Ramos (cell line): ENCODE results near the gene GMDS.
"Not testable (repeated sequence)": the region's sequence is repeated elsewhere in the genome, so short reads cannot be mapped to it uniquely, and the experiment has no call there.

Source experiments
- in situ Hi-C: fragments of 300-500 bp; cut with MboI; formaldehyde crosslinking; loops from one replicate; pipeline ENCODE4 v1.14.3; 2022; ENCODE audit warnings: low sequenced_read_pairs; ENCODE audit not compliant: unreplicated experiment

The GMDS gene

DNA sequence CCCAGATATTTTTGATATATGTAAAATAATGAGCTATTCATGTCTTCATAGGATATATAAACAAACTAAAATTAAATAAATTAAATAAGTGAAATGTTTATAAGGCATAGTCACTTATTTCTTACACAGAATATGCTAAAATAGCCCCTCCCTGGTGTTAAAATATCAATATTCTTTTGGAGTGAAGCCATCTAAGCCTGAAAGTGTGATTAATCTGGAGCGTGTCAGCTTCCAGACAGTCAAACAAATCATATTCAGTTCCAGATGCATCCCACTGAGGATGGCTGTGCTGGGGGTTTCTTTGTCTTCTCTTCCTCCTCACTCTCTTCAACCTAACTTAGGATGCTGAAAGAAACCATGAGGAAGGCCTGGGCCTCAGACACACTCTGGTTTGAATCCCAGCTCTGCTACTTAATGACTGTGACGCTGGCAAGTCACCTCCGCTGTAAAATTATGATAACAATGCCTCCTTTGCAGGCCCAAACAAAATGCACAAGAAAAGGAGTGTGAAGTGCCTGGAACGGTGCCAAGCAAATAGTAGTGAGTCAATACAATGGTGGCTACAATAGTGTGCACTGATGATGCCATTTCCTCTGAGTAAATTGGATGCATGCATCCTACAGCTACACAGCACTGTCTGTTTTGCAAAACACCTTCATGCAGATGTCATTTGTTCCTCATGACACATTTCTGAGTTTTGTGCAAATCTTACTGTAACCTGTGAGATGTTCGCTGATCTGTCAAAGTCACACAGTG is 474.3 kb downstream of the GMDS start:
- in situ Hi-C loops = no loop called here

DNA sequence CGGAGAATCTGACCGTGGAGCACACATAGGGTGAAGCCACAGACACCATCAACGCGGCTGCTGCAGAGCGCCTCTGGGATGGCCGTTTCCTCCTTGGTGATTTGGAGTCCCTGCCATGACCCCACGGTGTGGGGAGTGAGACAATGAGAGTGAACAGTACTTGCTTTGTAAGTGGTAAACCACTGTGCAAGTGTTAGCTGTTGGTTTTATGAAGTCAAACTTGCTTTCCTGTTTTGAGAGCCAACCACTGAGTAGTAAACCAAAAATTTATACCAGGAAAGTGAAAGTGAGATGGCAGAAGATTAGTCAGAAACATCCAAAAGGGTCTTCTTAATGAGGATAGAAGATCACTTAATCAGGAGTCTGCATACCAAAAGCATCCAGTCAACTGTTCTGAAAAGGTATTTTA is 475.0 kb downstream of the GMDS start:
- in situ Hi-C loops = no loop called here

DNA sequence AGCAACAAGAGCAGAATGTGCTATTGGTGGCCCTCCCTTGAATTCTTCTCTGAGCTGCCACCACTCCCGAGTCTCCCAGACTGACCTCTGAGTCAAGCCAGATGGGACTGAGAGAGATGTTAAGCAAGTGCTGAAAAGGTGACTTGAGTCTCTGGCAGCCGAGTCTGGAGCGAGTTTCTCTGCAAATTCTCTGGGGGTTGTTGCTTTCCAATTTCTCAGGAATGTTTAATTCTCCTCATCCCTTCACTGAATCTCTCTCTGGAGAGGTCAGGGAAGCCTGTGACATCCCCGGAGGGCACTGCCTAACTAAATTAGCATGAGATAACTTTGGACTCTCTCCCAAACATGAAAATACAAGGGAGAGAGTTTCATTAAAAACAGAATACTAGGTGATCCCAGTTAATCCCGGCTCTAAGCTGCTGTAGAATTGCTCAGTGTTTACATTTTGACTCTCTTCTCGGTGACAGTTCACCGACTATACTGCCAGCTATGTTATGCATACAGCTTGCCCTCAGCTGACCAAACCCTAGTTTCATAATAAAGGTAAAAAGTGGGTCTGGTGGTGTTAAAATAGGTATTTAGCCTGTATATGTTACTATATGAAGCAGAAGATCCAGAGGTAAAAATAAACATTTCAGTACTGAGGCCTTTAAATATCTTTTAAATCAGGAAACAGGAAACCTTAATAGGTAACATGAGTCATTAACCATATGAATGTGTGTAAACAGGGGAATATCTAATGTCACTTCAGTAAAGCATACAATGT is 477.7 kb downstream of the GMDS start:
- in situ Hi-C loops = no loop called here

DNA sequence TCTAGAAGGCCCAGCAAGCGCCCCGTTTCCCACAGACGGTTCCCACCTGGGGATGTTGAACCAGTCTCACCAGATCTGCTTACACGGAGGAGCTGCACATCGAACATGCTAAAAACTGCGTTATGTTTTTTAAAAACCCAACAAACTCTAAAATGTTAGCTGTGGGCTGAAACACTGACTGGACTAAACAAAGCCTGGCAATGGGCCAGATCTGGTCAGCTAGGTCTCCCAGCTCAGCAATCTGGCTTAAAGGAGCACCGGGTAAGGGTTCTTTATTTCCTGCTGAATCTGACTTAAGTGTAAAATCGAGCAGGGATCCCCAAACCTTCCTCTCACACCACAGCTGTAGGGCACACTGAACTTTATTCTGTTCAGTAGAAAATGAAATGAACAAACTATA is 478.8 kb downstream of the GMDS start:
- in situ Hi-C loops = no loop called here

DNA sequence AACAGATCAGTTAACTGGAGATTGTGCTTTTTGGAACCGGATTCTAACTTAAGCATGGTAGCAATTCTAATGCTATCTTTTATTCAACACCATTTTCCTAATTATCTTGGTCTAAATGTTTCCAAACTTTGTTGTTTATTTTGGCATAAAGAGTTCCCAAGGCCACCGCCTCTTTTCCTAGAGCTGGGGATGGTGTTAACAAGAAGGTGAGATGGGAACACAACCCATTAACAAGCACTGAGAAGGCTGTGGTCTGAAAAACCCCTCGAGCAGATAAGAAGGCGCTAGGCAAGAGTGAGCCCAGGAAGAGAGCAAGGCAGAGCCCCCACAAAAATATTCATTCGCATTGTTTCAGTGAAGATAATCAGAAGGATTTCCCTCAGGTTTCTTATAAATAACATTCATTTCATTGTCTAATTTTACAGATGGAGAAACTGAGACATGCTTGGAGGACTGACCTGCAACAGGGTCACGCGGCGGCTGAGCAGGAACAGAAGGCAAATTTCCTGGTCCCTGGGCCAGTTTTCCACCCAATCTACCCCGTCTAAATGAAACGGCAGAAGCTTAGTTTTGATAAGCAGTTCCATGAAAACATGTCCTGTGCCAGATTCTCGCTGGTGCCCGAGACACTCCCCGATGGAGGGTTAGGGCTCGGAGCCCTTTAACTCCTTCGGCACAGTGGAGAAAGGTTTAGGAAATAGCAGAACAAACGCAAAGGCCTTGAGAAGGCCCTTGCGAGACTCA is 480.1 kb downstream of the GMDS start:
- in situ Hi-C loops = no loop called here

DNA sequence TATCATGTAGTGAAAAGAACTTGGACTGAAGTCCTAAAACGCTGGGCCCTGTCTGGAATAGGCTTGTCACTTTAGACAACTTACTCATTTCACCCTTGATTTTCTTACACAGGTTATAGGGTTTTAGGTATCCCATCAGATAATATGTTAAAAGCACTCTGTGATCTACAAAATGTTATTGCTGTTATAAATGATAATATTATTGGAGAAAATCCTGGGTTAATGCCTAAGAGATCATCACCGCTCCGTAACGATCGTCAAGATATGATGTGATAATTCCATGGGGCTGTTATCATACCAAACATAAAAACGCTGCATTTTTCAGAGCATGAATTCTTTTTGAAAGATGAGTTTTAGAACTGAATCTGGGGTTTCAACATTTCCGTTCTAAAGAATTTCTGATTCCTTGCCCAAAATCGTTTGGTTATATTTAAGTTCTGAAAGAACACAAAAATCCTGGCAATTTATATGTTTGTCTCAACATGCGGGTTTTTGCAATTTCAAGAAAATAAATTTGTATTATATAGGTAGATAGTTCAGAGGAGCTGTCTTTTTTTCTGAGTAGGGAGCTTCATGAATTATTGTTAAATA is 480.9 kb downstream of the GMDS start:
- in situ Hi-C loops = no loop called here

DNA sequence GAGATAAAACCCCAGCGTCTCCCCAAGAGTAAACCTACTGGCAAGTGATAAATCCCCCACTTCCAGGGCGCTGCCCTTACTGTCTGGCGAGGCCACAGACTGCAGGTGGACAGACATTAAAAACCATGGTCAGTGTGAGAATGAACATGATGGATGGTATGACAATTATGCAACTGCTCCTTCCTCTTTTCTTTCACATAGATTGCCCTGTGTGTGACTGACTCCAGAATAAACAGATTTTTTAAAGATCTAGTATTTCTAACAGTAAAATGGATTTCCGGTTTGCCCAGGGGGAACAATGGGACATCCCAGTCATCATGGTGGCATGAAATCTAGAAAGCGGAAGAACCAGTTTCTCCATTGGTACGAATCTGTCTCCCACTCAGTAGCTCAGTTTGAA is 482.0 kb downstream of the GMDS start:
- in situ Hi-C loops = no loop called here

DNA sequence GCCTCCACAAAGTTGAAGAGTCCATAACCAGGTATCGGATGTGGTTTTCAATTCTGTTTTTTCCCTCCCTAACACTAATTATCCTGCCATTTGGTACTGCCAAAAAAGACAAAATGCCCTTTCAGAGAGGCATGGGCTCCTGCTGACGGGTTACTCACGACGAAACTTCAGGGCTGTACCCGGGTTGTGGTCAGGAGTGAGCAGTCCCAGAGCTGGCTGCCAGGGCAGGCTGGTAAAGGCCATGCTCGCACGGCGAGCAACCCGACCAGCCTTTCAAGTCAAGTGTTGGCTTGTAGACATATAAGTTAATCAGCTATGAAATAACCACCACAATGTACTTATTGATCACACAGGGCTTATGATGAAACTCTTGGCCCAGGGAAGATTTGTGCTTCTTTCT is 483.2 kb downstream of the GMDS start:
- in situ Hi-C loops = no loop called here

DNA sequence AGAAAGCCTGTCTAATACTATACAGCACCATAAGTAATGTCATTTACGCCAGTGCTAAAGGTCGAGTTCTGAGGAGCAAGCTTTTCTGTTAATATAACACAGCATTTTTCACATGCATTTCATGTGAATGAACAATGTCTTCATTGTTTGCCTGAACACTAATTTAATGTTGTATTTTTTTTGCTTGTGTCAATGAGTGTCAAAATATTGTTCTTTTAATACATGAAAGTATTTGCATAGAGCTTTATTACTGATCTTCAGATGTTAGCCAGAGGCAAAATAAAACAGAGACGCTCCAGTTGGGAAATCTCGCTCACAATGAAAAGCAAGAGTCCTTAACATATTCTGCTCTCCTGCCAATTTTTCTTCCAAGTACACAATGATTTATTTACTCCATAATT is 483.9 kb downstream of the GMDS start:
- in situ Hi-C loops = no loop called here

DNA sequence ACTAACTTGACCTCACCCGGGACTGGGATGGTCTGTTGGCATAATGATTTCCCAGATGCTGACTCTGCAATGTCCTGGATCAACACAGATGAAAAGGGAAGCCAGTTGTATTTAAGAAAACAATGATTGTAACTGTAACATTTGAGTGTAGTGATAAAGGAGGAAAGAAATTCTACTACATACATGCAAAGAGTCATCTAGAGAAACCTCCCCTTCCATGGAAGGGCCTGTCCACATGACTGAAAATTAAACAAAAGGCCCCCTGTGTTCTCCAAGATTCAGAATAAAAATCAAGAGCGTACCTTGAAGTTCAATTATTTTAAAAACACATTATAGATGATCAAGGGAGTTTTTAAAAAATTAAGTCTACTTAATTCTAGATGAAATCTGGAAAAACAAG is 484.5 kb downstream of the GMDS start:
- in situ Hi-C loops = no loop called here

DNA sequence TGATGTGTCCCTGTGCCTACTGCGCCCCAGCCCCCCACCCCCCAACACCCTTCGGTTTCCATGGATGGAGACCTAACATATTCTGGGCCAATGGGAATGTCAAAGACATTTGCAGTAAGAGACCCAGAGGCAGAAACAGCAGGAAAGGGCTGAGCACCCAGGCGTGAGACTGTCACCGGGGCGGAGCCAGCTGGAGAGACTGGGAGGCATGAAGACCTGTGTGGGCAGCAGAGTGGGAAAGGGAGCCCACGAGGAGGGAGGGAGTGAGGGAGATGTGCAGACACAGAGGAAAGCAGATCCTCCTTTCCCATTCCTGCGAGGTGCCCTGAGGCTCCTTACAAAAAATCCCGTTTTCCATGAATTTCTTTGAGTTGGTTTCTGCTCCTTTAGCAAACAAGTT is 485.5 kb downstream of the GMDS start:
- in situ Hi-C loops = no loop called here

DNA sequence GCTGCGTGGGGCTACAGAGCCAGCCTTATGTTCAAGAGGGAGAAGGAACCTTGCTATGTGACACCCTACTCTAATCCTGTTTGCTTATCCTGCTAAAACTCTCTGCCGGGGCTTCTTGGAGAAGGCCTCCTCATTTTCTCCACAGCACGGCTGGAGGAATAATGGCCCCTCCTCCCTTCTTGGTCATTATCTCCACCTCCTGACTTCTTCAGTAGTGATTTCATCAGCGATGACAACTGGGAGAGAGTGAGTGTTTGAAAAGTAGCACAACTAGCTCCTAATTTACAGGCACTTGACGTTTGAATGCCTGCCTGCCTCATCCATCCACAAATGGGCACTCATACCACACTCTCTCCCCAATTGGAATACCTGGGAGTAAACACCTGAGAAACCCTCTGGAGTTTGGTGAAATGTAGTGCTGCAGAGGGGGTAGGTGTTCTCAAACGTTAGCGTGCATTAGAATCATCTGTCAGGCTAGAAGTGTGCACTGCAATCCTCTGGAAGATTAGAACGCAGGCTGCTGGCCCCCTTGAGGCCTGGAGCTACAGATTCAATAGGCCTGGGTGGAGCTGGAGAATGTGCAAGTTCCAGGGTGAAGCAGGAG is 487.2 kb downstream of the GMDS start:
- in situ Hi-C loops = no loop called here

DNA sequence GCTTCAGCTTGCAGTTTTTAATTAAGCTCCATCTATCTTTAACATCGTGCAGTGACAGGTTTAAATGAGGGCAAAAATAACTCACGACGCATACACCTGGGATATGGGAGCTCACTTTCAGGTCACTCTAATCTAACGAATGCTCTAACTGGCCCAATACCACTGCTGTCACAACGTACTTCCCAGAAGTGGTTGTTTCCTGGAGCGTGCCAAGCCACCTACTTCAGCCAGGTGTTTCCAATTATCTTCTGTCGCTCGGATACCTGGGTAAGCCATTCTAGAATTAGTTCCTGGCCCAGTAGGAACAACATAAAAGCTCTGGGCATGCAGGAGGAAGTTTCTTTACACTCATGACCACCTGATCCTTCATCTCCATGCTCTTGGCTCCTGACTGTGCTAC is 488.3 kb downstream of the GMDS start:
- in situ Hi-C loops = no loop called here

DNA sequence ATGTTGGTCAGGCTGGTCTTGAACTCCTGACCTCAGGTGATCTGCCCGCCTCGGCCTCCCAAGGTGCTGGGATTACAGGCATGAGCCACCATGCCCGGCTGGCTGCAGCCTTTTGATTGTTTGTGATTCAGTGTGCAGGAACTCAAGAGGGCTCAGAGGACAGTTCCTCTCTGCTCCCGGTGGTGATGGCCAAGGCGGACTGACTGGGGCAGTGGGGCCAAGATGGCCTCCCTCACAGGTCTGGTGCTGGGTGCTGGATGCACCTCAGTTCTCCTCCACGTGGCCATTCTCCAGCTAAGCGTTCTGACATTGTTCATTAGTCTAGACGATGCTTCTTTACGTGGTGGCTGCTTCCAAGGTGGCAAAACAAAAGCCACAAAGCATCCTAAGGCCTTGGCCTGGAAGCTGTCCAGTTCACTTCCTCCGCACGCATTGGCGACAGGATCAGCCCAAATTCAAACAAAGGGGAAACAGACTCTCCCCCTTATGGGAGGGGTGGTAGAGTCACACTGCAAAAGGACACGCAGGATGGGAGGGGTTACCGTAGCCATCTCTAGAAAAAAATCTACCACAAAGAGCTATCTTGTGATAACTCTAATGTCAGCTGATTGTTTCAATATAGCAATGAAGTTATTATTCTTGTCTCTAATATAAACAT is 488.8 kb downstream of the GMDS start:
- in situ Hi-C loops = no loop called here

DNA sequence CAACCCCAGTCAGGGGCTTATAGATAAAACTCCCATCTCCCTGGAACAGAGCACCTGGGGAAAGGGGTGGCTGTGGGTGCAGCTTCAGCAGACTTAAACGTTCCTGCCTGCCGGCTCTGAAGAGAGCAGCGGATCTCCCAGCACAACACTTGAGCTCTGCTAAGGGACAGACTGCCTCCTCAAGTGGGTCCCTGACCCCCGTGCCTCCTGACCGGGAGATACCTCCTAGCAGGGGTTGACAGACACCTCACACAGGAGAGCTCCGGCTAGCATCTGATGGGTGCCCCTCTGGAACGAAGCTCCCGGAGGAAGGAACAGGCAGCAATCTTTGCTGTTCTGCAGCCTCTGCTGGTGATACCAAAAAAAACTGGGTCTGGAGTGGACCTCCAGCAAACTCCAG is 494.3 kb downstream of the GMDS start:
- in situ Hi-C loops = not testable (repeated sequence)

DNA sequence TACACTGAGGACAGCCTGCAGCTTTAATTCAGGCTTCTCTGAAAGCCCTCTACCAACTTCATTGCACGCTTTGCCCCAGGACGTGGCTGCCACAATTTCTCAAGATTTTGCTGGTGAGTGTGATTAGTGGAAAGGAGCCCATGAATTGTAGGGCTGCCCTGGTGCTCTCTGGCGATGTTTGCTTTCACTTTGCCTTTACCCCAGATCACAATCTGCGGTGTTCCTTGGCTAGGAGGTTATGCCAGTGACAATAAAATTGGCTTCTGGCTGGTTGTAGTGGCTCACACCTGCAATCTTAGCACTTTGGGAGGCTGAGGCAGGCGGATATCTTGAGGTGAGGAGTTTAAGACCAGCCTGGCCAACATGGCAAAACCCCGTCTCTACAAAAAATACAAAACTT is 496.4 kb downstream of the GMDS start:
- in situ Hi-C loops = no loop called here

DNA sequence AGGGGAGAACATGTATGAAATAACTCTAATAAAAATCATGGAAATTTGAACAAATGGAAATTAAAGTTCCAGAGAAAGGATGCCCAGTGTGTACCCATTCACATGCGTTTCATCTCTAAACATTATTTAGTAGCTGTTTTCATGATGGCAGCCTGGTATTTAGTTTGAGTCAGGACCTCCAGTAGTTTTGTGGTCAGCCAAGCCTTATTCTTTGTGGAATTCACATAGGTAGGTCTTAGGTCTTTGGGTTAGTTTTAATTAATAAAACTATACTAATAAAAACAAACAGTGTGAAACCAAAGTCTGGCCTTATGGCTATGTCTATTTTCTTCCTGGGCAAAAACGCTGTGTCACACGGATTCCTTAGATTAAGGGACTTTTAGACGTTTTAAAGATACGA is 497.9 kb downstream of the GMDS start:
- in situ Hi-C loops = no loop called here

DNA sequence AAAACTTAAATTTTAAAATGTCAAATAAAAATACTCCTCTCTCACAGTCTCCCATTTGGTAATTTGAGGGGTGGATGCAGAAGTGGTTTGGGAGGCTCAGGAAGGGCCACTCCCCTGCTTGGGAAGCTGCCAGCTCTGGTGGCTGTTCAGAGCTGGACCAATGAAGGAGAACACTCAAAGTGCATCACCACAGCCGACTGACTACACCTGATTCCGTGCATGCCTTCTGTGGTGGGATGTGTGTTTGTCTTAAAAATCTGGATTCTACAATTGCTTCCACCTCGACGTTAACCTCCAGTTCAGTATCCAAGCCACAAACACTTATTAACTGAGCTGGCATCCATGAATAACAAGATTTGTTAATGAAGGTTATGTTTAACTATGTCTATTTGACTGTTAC is 498.4 kb downstream of the GMDS start:
- in situ Hi-C loops = no loop called here

DNA sequence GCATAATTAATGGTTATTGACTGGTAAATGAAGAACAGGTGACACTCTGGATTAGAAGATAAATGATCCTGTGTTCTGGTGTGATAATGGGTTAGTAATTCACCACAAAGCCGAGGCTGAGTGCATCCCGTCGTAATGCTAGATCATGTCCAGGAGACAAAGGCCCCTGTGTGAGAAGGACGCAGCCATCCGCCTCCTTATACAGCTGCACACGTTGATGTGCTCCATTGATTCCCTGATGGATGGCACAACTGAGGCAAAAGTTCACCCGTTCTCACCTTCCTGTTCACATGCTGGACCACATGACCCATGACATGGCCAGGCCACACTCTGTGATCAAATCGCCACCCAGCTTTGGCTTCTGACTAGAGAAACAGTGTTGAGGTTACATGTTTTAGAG is 499.6 kb downstream of the GMDS start:
- in situ Hi-C loops = no loop called here

DNA sequence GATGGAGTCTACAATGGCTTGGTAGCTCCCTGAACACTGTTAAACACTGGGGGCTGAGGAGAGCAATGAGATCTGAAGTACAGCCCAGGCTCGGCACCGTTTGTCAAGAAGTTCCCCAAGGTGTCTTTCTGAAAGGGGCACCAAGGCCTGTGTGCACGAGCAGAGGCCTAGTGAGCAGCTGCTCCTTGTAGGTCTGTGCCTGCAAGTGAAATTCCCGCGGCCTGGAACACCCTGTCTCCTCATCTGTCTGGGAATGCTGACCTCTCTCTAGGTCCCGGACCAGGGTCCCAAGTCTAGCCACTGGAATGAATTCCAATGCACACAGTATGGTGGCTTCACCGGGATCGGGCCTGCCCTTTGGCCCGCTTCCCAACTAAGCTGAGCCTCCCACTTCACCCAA is 500.9 kb downstream of the GMDS start:
- in situ Hi-C loops = no loop called here
